GM23338 (cell line): ENCODE results near the gene ADCY1. TPM values are rescaled to one million over a fixed set of nuclear protein-coding genes. Genes with fewer than 3 reads are reported as not detected.

Experiments used
- ATAC-seq: fragments of 200-7000 bp; cut with Tn5 transposase; 3 replicates; pipeline ENCODE4 v1.9.1; 2020
- DNase-seq: peaks from one replicate; pipeline ENCODE4 v3.0.0-alpha.2; 2015; ENCODE audit warnings: low spot score
- H2AFZ ChIP-seq: fragments of 200-600 bp; sonication (generic); 2 replicates; pipeline ENCODE4 v1.8.0; 2016; ENCODE audit warnings: antibody characterized with exemption, mild to moderate bottlenecking, moderate library complexity
- H3F3A ChIP-seq: fragments of 200-600 bp; sonication (generic); replicated peaks from 2 replicates; pipeline ENCODE4 v1.8.0; 2017; ENCODE audit warnings: antibody characterized with exemption, mixed run types, low read depth
- H3K27ac ChIP-seq: fragments of 200-600 bp; sonication (generic); 2 replicates; pipeline ENCODE4 v1.6.1; 2016; ENCODE audit warnings: low read depth
- H3K27me3 ChIP-seq: fragments of 200-600 bp; sonication (generic); 2 replicates; pipeline ENCODE4 v1.8.0; 2016; ENCODE audit warnings: mild to moderate bottlenecking, mixed run types, moderate library complexity; ENCODE audit not compliant: insufficient read depth
- H3K36me3 ChIP-seq: fragments of 200-600 bp; sonication (generic); 2 replicates; pipeline ENCODE4 v1.8.0; 2016; ENCODE audit warnings: mild to moderate bottlenecking; ENCODE audit not compliant: insufficient read depth
- H3K4me1 ChIP-seq: fragments of 200-600 bp; sonication (generic); 2 replicates; pipeline ENCODE4 v1.8.0; 2016; ENCODE audit warnings: mild to moderate bottlenecking, moderate library complexity; ENCODE audit not compliant: insufficient read depth
- H3K4me2 ChIP-seq: fragments of 200-600 bp; sonication (generic); 2 replicates; pipeline ENCODE4 v1.7.1; 2017; ENCODE audit warnings: mixed run types
- H3K4me3 ChIP-seq: fragments of 200-600 bp; sonication (generic); 2 replicates; pipeline ENCODE4 v1.6.1; 2016; ENCODE audit warnings: mixed run types
- H3K79me2 ChIP-seq: fragments of 200-600 bp; sonication (generic); replicated peaks from 2 replicates; pipeline ENCODE4 v1.8.0; 2017; ENCODE audit warnings: mild to moderate bottlenecking; ENCODE audit not compliant: insufficient read depth
- H3K9me2 ChIP-seq: fragments of 200-600 bp; sonication (generic); 2 replicates; pipeline ENCODE4 v1.8.0; 2017; ENCODE audit not compliant: insufficient read depth
- H4K20me1 ChIP-seq: fragments of 200-600 bp; sonication (generic); replicated peaks from 2 replicates; pipeline ENCODE4 v1.8.0; 2017; ENCODE audit warnings: mild to moderate bottlenecking; ENCODE audit not compliant: insufficient read depth
- H3K27ac Mint-ChIP-seq: 2 replicates; pipeline ENCODE4 v1.8.0; 2020; ENCODE audit warnings: inconsistent platforms, mild to moderate bottlenecking, moderate library complexity, mixed read lengths
- H3K27me3 Mint-ChIP-seq: 3 replicates; pipeline ENCODE4 v1.8.0; 2022; ENCODE audit warnings: low read depth, mild to moderate bottlenecking, moderate library complexity, mixed read lengths, inconsistent platforms; ENCODE audit not compliant: insufficient read depth, poor library complexity
- H3K36me3 Mint-ChIP-seq: 3 replicates; pipeline ENCODE4 v1.8.0; 2021; ENCODE audit warnings: low read depth, mild to moderate bottlenecking, inconsistent platforms, moderate library complexity, mixed read lengths
- H3K4me1 Mint-ChIP-seq: 3 replicates; pipeline ENCODE4 v1.8.0; 2020; ENCODE audit warnings: mild to moderate bottlenecking, inconsistent platforms, mixed read lengths
- H3K4me3 Mint-ChIP-seq: 3 replicates; pipeline ENCODE4 v1.8.0; 2021; ENCODE audit warnings: moderate library complexity, mild to moderate bottlenecking, inconsistent platforms, mixed read lengths
- H3K9me3 Mint-ChIP-seq: 3 replicates; pipeline ENCODE4 v1.8.0; 2020; ENCODE audit warnings: moderate library complexity, mild to moderate bottlenecking, inconsistent platforms, mixed read lengths
- CREB1 ChIP-seq: fragments of 250-450 bp; sonication (Bioruptor Pico); IDR thresholded peaks from 2 replicates; pipeline ENCODE4 v1.5.0; 2020; ENCODE audit warnings: low read depth, mild to moderate bottlenecking, moderate library complexity
- EZH2 ChIP-seq: fragments of 200-600 bp; sonication (generic); IDR thresholded peaks from one replicate; pipeline ENCODE4 v1.8.0; 2017; ENCODE audit warnings: antibody characterized with exemption, mild to moderate bottlenecking, low read depth; ENCODE audit not compliant: unreplicated experiment
- EZH2phosphoT487 ChIP-seq: fragments of 200-600 bp; sonication (generic); IDR thresholded peaks from one replicate; pipeline ENCODE4 v1.8.1; 2018; ENCODE audit warnings: antibody characterized with exemption; ENCODE audit not compliant: unreplicated experiment
- JUNB ChIP-seq: IDR thresholded peaks from one replicate; pipeline ENCODE4 v1.6.1; 2016; ENCODE audit warnings: antibody characterized with exemption; ENCODE audit not compliant: unreplicated experiment
- NANOG ChIP-seq: IDR thresholded peaks from 2 replicates; pipeline ENCODE4 v1.6.1; 2016; ENCODE audit warnings: antibody characterized with exemption, borderline replicate concordance
- POLR2AphosphoS5 ChIP-seq: IDR thresholded peaks from 2 replicates; pipeline ENCODE4 v1.6.1; 2016; ENCODE audit warnings: antibody characterized with exemption, low read depth
- STAT1 ChIP-seq: IDR thresholded peaks from one replicate; pipeline ENCODE4 v1.6.1; 2016; ENCODE audit warnings: antibody characterized with exemption; ENCODE audit not compliant: unreplicated experiment
- ZNF114 ChIP-seq: fragments of 250-450 bp; sonication (Bioruptor Pico); IDR thresholded peaks from 2 replicates; pipeline ENCODE4 v1.5.0; 2020; ENCODE audit warnings: mild to moderate bottlenecking, moderate library complexity
- ZNF331 ChIP-seq: fragments of 250-450 bp; sonication (Bioruptor Pico); IDR thresholded peaks from 2 replicates; pipeline ENCODE4 v1.5.0; 2020; ENCODE audit warnings: low read depth, mild to moderate bottlenecking, moderate library complexity
- polyA plus RNA-seq: library from polyadenylated mRNA; unstranded; fragments of >200 nt; fragmentation: Nextera tagmentation; extraction: Ambion mirVana; gene quantifications from 2 replicates; pipeline ENCODE4 v1.2.1, GENCODE V29; 2016
- total RNA-seq: library from RNA; depleted of rRNA; stranded (reverse); fragments of >200 nt; shearing (Covaris generic); gene quantifications from 2 replicates; pipeline ENCODE4 v1.2.3, GENCODE V29; 2014
- TF ChIP-seq, protein P1 (sequence below): IDR thresholded peaks from 2 replicates; pipeline ENCODE4 v1.6.1; 2016; ENCODE audit warnings: antibody characterized with exemption
- TF ChIP-seq, protein P2 (sequence below): IDR thresholded peaks from one replicate; pipeline ENCODE4 v1.6.1; 2018; ENCODE audit warnings: antibody characterized with exemption; ENCODE audit not compliant: unreplicated experiment
- TF ChIP-seq, protein P3 (sequence below): fragments of 250-450 bp; sonication (Bioruptor Pico); IDR thresholded peaks from 2 replicates; pipeline ENCODE4 v1.5.0; 2020; ENCODE audit warnings: mild to moderate bottlenecking, moderate library complexity
- TF ChIP-seq, protein P4 (sequence below), 2 experiments: fragments of 200-600 bp in 1 of 2; sonication (generic) in 1 of 2; conservative IDR thresholded peaks; 2 replicates each; pipeline versions ENCODE4 v1.5.1 to v1.6.1; 2016 to 2017; ENCODE audit warnings: antibody characterized with exemption in 2 of 2, low read depth in 2 of 2, mild to moderate bottlenecking in 2 of 2, moderate library complexity in 1 of 2

The ADCY1 gene
- total and polyA plus RNA-seq, 2 experiments from 2014 or later: 2.3 to 18.7 TPM

DNA sequence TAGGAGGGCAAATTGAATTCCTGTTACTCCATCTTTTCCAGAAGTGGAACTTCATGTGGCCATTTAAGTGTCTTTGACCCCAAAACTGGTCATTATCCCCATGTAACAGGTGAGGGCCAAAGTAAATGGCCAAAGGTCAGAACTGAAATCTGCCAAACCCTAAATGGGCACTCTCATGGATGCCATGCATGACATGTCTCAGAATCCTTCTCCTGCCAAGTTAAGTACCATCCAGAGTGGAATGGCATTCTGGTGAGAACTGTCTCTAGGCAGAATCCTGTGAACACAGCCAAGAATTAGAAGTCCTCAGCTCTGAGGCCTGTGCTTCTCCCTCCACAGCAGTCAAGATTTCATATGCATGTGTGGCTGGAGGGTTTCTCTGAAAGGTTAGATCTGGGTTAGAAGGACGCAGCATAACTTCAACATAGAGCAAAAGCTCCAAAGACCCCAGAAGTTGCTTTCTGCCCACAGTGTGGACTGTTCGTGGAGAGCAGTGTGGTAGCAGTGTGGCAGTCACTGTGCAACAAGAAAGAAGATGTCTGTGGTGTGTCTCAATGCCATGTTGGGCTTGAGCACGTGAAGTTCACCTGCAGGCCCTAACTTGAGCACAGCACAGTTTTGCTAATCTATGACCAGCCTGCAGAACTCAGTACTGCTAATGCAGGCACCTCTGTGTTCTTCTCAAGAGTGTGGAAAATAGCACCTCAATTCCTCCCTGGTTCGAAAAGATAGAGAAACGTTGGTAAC lies 121.3 kb downstream of the ADCY1 start:
- no peak overlapping the region; the same call in 1 of the 2 replicates for H3K27ac Mint-ChIP-seq
- Histone ChIP-seq H3K79me2 (no peaks in the 10 kb centered on the region), H3K27ac (no peak overlapping the region)

More for the DNA sequence above, 121.3 kb downstream of the ADCY1 start:
- Mint-ChIP-seq H3K4me1 (no peaks in the 10 kb centered on the region), H3K27me3 (peaks cover 1% of the 10 kb centered on the region), H3K9me3 (no peaks in the 10 kb centered on the region; the same call in 2 of the 3 replicates), H3K4me3 (no peak overlapping the region), H3K36me3 (peaks cover 8% of the 10 kb centered on the region; the same call in 2 of the 3 replicates)
- ATAC-seq (no peak), DNase-seq (no peak)
- Histone ChIP-seq H3K4me2 (no peak overlapping the region), H4K20me1 (no peaks in the 10 kb centered on the region), H2AFZ (no peak overlapping the region), H3K4me1 (no peaks in the 10 kb centered on the region), H3K36me3 (no peaks in the 10 kb centered on the region), H3K4me3 (no peak overlapping the region), H3F3A (no peaks in the 10 kb centered on the region), H3K27me3 (no peaks in the 10 kb centered on the region), H3K9me2 (no peaks in the 10 kb centered on the region)
- no peak for TF ChIP-seq JUNB
- TF ChIP-seq, protein P1, sequence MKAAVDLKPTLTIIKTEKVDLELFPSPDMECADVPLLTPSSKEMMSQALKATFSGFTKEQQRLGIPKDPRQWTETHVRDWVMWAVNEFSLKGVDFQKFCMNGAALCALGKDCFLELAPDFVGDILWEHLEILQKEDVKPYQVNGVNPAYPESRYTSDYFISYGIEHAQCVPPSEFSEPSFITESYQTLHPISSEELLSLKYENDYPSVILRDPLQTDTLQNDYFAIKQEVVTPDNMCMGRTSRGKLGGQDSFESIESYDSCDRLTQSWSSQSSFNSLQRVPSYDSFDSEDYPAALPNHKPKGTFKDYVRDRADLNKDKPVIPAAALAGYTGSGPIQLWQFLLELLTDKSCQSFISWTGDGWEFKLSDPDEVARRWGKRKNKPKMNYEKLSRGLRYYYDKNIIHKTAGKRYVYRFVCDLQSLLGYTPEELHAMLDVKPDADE: no peak
- no peak for TF ChIP-seq EZH2phosphoT487
- no peak for TF ChIP-seq ZNF331 (CRISPR knock-in tag)
- TF ChIP-seq ZNF114 (CRISPR knock-in tag): no peak
- TF ChIP-seq STAT1: no peak
- TF ChIP-seq, protein P2, sequence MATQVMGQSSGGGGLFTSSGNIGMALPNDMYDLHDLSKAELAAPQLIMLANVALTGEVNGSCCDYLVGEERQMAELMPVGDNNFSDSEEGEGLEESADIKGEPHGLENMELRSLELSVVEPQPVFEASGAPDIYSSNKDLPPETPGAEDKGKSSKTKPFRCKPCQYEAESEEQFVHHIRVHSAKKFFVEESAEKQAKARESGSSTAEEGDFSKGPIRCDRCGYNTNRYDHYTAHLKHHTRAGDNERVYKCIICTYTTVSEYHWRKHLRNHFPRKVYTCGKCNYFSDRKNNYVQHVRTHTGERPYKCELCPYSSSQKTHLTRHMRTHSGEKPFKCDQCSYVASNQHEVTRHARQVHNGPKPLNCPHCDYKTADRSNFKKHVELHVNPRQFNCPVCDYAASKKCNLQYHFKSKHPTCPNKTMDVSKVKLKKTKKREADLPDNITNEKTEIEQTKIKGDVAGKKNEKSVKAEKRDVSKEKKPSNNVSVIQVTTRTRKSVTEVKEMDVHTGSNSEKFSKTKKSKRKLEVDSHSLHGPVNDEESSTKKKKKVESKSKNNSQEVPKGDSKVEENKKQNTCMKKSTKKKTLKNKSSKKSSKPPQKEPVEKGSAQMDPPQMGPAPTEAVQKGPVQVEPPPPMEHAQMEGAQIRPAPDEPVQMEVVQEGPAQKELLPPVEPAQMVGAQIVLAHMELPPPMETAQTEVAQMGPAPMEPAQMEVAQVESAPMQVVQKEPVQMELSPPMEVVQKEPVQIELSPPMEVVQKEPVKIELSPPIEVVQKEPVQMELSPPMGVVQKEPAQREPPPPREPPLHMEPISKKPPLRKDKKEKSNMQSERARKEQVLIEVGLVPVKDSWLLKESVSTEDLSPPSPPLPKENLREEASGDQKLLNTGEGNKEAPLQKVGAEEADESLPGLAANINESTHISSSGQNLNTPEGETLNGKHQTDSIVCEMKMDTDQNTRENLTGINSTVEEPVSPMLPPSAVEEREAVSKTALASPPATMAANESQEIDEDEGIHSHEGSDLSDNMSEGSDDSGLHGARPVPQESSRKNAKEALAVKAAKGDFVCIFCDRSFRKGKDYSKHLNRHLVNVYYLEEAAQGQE: no peak
- no peak for TF ChIP-seq POLR2AphosphoS5
- no peak for TF ChIP-seq EZH2
- TF ChIP-seq, protein P3, sequence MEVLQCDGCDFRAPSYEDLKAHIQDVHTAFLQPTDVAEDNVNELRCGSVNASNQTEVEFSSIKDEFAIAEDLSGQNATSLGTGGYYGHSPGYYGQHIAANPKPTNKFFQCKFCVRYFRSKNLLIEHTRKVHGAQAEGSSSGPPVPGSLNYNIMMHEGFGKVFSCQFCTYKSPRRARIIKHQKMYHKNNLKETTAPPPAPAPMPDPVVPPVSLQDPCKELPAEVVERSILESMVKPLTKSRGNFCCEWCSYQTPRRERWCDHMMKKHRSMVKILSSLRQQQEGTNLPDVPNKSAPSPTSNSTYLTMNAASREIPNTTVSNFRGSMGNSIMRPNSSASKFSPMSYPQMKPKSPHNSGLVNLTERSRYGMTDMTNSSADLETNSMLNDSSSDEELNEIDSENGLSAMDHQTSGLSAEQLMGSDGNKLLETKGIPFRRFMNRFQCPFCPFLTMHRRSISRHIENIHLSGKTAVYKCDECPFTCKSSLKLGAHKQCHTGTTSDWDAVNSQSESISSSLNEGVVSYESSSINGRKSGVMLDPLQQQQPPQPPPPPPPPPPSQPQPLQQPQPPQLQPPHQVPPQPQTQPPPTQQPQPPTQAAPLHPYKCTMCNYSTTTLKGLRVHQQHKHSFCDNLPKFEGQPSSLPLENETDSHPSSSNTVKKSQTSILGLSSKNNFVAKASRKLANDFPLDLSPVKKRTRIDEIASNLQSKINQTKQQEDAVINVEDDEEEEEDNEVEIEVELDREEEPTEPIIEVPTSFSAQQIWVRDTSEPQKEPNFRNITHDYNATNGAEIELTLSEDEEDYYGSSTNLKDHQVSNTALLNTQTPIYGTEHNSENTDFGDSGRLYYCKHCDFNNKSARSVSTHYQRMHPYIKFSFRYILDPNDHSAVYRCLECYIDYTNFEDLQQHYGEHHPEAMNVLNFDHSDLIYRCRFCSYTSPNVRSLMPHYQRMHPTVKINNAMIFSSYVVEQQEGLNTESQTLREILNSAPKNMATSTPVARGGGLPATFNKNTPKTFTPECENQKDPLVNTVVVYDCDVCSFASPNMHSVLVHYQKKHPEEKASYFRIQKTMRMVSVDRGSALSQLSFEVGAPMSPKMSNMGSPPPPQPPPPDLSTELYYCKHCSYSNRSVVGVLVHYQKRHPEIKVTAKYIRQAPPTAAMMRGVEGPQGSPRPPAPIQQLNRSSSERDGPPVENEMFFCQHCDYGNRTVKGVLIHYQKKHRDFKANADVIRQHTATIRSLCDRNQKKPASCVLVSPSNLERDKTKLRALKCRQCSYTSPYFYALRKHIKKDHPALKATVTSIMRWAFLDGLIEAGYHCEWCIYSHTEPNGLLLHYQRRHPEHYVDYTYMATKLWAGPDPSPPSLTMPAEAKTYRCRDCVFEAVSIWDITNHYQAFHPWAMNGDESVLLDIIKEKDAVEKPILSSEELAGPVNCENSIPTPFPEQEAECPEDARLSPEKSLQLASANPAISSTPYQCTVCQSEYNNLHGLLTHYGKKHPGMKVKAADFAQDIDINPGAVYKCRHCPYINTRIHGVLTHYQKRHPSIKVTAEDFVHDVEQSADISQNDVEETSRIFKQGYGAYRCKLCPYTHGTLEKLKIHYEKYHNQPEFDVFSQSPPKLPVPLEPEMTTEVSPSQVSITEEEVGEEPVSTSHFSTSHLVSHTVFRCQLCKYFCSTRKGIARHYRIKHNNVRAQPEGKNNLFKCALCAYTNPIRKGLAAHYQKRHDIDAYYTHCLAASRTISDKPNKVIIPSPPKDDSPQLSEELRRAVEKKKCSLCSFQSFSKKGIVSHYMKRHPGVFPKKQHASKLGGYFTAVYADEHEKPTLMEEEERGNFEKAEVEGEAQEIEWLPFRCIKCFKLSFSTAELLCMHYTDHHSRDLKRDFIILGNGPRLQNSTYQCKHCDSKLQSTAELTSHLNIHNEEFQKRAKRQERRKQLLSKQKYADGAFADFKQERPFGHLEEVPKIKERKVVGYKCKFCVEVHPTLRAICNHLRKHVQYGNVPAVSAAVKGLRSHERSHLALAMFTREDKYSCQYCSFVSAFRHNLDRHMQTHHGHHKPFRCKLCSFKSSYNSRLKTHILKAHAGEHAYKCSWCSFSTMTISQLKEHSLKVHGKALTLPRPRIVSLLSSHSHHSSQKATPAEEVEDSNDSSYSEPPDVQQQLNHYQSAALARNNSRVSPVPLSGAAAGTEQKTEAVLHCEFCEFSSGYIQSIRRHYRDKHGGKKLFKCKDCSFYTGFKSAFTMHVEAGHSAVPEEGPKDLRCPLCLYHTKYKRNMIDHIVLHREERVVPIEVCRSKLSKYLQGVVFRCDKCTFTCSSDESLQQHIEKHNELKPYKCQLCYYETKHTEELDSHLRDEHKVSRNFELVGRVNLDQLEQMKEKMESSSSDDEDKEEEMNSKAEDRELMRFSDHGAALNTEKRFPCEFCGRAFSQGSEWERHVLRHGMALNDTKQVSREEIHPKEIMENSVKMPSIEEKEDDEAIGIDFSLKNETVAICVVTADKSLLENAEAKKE (CRISPR knock-in tag): no peak
- TF ChIP-seq, protein P4, sequence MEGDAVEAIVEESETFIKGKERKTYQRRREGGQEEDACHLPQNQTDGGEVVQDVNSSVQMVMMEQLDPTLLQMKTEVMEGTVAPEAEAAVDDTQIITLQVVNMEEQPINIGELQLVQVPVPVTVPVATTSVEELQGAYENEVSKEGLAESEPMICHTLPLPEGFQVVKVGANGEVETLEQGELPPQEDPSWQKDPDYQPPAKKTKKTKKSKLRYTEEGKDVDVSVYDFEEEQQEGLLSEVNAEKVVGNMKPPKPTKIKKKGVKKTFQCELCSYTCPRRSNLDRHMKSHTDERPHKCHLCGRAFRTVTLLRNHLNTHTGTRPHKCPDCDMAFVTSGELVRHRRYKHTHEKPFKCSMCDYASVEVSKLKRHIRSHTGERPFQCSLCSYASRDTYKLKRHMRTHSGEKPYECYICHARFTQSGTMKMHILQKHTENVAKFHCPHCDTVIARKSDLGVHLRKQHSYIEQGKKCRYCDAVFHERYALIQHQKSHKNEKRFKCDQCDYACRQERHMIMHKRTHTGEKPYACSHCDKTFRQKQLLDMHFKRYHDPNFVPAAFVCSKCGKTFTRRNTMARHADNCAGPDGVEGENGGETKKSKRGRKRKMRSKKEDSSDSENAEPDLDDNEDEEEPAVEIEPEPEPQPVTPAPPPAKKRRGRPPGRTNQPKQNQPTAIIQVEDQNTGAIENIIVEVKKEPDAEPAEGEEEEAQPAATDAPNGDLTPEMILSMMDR (conservative IDR thresholded peaks at IDR 0.05; ENCODE audit: low read depth in 2 of 2): no peak
- no peak for TF ChIP-seq CREB1 (CRISPR knock-in tag)
- TF ChIP-seq NANOG: no peak
